NCI-H187 treated with DMSO at 0.1 percent for 48 hours (cell line): Measurements from ENCODE around the gene HMGCS2.
"Not testable (repeated sequence)": the region's sequence is repeated elsewhere in the genome, so short reads cannot be mapped to it uniquely, and the experiment has no call there.

Source experiments
- DNase-seq: peaks from one replicate; lab custom pipeline; 2025; lab: John Stamatoyannopoulos, UW

The HMGCS2 gene

DNA sequence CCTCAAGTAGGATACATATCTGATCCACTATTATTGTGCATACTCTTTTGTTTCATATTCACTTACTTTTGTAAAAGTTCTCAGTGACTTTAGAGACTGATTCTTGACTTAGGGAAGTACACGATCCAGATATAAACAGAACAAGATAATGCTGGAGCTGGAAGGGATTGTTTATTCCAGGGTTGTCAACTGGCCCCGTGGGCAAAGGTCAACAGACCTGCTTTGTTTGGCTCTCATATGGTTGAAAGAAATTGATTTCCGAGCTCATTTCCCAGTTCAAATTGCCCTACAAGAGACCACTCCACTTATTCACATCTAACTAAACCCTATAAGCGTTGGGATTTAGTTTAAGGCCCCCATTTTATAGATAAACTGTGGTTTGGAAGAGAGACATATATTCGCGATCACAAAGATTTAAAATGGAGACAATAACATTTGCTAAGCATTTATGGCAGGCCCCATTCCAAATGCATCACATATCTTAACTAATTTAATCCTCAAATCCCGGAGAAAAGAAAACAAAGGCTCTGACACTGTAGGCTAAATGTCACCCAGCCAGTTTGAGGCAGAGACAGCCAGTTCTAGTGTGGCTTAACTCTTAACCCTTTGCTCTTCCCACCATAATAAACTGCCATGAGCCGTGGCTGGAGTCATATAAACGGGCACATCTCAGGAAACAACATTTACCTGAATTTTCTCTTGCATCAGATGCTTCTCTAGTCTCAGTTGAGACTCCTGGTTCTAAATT lies 21.9 kb upstream of the HMGCS2 start:
- no peak for DNase-seq

DNA sequence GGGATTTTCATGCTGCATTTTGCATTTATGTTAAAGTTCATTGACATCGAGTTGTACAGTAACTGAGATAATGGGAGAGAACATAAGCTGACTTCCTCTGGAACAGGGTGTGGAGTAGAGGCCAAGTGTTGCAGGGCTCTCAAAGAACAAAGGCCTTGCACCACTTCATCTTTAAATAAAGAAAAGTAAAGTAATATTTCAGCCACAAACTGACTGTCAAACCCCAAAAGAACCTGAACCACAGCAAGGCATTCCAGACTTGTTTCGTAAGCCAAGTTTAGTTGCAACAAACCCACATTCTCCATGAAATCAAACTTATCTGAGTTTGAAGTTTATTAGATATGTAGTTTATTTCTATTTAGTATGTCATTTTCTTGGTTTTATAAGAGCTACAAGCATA lies 19.1 kb upstream of the HMGCS2 start:
- no peak for DNase-seq

DNA sequence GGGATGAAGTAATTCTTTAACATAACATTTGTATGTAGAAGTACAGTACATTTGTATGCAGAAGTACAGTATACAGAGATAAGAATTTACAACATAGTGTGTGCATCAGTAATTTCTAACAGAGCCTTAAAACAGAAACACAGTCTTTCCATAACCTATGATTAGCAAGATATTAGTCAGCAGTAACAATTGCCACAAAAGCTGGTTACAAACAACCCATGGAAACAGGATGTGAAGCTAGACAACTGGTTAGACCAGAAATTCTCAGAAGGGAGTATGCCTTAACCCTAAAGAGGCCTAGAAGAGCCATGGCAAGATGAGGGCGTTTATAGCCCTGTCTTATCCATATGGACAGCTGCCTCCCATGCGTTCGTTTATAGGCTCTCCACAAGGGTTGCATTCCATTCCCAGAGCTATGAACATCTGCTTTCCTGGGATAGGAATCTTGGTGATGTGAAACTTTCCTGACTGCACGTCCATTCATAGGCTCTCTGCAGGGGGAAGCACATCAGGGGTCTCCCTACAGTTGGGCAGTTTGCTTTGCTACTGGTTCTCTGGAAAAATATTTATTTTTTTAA lies 17.9 kb upstream of the HMGCS2 start:
- not testable (repeated sequence) for DNase-seq

DNA sequence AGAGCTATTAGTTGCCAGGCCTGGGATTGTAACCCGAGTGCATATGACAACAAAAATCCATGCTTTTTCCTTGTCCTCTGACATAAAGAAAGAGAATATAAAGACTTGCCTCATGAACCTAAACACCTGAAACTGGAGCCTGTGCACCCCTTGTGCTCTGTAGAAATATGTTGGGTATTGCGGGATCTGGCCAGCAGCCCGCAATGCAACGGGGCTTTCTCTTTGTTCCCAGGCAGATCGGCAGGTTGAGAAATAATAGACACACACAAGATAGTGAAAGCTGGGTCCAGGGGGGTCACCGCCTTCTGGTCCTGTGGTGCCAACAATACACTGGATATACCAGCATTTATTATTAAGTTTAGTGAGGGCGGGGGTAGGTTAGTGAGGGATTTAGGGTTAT lies 17.3 kb upstream of the HMGCS2 start:
- DNase-seq = not testable (repeated sequence)

DNA sequence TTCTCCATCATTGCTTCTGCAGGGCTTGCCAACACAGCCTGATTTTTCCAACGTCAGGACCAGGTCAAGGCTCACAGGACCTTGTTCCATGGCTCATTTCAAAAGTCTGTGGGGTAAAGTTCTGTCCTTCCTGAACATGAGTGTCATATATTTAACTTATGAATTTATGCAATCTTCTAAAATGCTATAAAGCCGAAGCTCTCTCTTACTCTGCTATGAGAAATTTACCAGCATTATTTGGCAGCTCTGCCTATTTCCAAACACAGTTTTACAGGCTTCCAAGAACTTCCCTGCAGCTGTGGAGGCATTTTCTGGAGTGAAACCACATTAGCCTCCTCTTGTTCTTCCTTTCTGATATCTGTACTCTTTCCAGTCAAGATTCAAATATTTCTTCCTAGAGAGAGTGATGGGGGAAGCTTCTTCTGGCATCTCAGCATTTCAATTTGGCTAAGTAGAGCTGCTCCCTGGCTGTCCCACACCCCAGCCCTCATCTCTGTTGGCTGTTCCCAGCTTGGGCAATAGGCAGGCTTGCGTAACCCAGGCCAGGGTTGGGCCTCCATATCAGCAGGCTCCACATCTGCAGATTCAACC lies 15.6 kb upstream of the HMGCS2 start:
- no peak for DNase-seq

DNA sequence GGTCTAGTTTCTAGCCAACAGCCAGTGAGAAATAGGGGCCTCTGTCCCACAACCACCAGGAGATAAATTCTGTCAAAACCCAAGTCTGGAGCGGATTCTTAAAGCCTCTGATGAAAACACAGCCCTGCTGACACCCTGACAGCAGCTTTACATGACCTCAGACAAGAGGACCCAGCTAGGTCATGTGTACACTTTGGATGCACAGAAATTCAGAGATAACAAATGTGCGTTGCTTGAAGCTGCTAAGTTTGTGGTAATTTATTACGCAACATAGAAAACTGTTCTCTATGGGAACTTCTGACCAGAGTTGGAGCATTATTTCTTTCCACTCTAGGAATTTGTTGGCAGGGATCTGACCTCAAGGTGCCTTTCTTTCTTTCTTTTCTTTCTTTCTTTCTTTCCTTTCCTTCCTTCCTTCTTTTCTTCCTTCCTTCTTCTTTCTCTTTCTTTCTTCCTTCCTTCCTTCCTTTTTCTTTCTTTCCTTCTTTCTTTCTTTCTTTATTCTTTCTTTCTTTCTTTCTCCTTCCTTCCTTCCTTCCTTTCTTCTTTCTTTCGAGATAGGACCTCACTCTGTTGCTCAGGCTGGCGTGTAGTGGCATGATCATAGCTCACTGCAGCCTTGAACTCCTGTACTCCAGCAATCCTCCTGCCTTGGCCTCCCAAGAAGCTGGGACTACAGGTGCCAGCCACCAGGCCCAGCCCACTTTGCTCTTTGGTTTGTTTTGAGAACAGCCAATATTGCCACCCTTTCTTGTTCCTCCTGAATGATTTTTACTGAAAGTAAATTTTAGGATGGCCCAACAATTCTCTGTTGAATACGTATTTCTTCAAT lies 14.9 kb upstream of the HMGCS2 start:
- no peak for DNase-seq

DNA sequence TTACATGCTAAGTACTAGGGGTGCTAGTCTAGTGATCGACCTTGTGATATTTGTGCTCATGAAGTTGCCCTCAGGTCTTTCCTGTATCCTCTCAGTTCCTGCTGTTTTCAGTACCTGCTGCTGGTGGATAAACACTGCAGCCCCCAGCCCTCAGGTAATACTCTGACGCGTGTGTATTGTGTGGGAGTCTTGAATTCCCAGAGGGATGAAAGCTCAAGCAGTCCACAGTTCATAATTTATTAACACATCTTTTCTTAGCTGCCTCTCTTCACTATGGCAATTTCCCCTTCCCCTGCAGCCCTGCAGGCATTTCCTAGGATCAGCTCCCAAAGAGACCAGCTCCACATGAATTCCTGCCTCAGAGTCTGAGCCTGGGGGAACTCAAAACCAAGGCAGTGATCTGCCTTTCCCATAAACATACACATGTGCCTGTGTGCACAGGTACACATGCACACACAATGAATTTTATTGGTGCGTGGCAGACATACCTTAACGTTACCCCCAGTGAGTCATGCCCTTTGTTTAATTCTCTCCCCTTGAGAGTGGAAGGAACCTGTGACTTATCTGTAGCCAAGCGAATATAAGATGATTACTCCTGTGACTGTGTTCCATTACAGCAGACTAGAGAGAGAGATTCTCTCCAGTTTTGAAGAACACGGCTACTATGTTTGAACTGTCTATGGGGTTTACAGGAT lies 14.1 kb upstream of the HMGCS2 start:
- no peak for DNase-seq

DNA sequence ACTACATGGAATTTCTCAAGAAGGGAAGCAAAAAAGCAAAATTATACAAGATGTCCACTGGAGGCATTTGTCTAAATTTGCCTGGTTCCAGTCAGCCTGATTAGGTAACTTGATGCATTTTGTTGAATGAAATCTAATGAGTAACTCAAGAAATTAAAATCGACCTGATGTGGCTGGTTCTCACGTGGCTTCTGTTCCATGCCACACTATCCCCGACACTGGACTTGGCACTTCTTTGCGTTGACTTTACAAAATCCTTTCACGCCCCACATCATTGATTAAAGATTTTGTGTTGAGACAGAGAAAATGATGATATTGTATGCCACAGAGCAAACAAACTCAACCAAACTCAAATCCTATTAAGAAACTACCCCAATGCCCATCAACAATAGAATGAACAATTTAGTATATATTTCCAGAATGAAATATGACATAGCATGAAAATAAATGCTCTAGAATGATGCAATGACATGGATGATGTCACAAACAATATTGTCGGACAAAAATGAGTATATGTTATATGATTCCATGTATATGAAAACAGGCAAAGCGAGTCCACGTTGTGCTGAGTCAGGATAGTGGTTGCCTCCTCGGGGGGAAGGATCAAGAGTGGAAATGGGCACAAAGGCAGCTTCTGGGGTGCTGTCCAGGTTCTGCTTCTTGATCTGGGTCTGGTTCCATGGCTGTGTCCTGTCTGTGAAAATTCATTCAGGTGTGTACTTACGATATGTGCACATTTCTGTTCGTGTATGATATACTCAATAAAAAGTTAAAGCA lies 12.9 kb upstream of the HMGCS2 start:
- no peak for DNase-seq

DNA sequence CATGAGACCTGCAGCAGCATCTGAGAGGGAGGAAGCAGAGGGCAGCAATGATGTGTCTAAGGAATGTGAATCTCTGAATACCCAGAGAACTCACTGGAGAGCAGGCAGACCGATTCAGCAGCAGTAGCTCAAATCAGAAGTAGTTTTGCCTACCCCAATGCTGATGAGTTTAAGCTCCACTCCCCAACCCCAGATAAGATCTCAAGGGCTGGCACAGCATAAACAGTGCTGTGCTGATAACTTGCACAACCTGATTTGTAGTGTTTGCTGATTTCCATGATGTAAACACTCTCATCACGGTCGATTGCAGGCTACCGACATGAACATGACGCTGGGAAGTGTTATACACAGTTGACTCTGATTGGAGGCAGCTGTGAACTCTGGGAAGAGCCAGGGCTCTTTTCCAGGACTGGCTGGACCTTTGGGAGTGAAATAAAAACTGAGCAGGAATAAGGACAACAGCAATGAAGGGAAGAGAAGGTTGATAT lies 11.2 kb upstream of the HMGCS2 start:
- peak; percentile 14 for DNase-seq

DNA sequence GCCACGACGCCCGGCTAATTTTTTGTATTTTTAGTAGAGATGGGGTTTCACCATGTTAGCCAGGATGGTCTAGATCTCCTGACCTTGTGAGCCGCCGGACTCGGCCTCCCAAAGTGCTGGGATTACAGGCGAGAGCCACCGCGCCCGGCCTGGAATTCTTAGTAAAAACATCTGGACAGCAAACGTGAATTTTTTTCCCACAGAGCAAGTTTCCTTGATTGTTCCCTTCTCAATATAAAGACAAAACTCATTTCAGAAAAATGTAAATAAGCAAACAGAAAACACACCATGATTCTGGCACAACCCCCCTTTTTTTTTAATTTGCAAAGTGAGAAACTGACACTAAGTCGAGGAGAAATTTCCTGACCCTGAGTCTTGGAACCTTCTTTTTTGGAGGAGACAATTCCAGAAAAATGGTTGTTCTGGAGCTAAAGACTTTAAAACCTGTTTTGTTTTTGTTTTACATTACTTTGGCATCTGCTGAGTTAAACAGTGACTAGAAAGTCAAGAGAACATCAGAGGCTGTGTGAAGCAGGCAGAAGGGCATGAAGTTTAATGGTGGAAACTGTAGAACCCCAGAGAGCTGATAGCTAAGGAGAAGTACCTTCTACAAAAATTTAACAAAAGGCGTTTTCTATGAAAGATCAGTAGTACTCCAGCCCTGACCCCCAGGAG lies 10.3 kb upstream of the HMGCS2 start:
- DNase-seq = no peak

DNA sequence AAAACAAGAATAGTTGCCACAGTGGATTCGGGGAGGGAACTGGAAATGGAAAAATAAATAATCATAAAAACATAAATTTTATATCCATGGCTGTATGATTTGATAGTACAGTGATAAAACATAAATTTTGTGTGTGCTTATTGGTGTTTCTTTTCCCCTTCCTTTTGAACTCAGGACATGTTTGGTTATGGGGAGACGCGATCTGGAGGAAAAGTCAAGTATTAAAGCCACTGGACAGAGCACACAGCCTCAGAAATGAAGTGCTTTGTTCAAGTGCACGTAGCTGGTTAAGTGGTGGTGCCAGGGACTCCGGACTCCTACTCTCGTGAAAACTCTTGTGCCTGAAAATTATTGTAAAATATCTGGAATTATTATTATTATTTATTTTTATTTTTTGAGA lies 9.7 kb upstream of the HMGCS2 start:
- no peak for DNase-seq

DNA sequence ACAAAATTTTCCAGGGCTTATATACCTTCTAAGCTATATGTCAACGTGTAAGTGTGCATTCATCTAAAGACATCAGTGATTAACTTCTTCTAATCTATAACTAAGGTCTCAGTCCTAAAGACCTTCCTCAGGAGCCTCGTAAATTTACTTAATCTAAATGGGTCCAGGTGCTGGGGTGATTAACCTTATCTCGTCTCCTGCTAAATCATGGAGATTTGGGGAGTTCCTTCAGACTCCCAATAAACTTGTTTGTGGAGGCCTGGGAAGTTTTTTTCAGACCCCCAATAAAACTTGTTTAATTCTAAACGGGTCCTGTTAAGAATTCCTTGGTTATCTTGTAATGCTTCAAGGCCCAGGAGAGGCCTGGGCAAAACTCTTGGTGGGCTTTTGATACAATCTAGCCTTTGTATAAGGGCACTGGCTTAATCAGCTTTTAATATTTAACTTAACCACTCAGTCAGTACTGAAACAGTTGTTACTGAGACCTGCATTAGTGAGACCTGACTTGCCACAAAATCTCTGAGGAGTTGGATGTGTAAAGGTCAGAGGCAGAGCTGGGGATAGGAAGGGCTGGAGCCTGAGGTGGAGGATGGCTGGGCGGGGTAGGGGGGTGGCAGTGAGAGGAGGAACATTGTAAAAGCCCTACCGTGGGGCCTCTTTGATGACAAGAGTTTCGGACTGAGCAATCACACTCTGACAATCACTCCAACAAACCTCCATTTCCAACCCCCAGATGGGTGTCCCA lies 6.2 kb upstream of the HMGCS2 start:
- no peak for DNase-seq

DNA sequence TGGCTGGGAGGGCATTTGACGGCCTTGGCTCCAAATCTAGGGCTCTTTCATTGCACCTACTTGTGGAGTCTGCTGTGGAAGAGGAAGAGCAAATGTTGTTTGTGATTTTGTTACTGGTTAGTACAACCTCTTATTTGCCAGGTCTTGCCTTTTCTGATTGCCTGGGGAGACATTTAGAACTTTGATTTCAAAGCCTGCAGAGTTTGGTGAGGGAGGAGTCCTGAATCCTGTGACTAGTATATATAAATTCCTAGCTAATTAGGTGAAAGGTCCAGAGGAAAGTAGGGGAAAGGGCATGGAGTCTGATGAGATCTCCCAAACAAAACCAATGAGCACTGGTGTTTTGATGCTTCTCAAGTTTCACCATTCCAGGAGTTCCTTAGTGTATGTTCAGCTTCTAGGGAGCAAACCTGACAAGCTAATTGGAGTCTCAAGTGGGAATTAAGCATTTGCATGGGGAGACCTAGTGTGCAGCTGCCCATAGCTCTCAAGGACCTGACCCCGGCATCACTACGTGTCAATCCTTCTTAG lies 5.1 kb upstream of the HMGCS2 start:
- no peak for DNase-seq

DNA sequence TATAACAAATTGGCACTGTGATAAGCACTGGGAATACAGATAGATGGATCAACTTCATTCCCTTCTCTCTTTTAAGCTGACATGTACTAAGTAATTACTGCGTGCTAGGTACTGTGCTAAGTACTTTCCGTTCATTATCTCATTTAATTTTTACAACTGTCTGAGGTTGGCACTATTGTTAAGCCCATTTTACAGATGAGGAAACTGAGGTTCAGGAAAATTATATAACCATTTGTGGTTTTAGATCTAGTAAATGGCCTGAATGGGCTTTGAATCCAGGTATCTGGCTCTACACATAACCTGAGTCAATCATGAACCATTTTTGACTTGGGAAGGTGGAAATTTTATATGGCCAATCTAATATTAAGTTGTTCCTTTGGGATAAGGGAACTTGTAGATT lies 3.6 kb upstream of the HMGCS2 start:
- no peak for DNase-seq

DNA sequence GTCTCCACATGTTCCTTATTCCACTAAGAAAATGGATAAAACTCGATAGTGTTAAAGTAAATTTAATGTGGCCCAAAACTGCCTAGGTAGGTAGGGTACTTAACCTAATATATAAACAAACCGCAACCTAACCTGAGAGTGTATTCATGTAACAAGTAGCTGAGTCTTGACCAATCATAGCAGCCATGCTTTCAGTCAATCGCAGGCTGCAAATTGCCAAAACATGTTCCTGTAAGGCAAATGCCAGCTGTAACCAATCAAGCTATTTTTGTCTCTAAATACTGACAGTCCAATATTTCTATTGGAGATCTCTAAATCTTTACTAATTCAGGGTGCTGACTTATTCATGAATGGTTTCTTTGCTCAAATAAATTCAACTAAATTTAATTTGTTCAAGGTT lies 3.1 kb upstream of the HMGCS2 start:
- DNase-seq = no peak

DNA sequence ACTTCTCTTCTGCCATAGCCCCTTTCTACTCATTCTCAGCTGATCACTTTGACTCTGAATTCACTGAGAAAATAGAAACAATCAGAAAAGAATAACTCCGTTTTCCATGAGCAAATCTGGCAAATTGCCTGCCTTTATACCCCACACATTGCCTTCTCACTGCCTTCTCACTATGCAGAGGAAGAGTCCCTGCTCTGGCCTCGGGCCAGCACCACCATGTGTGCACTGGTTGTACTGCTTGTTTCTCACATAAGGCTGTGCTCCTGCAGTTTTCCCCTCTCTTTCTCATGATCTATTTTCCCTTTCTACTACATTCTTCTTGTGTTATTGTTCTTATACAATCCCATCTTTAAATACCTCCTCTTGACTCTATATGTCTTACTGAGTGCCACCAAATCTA lies 2.3 kb upstream of the HMGCS2 start:
- no peak for DNase-seq

DNA sequence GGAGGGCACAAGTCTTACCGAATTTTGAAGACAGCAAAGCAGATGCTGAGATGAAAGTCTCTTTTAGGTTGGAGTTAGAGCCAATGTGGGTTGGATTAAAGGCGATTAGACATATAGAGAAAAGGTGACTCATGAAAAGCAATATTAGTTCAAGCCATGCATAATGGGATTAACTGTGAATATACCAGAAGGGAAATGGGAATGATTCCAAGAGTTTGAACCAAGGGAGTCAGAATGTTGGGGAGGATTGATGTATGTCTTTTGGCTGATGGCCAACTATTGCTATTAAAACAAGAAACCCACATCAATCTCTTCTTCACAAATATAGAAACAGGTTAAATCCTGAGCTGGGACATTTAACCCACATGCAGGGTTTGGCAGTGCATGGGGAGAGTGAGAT lies 1.2 kb downstream of the HMGCS2 start:
- no peak for DNase-seq

DNA sequence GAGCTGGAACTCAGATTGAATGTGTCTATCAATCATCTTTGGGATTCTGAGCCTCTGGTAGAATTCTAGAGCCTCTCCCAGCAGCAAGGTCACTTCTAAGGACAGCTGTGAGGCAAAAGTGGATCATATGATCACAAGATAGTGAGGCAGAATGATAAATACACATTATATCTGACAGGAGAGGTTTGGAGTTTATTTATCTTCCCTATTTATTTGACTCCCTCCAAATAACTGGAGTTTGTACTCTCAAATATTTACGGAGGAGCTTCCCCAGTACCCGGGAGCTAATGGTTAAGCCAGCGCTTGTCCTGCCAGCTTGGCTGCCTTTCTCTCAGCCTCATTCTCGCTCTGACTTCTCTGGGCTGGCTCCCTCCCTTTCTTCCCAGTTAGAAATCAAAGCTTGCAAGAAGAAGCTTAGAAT lies 2.3 kb downstream of the HMGCS2 start:
- DNase-seq = no peak

DNA sequence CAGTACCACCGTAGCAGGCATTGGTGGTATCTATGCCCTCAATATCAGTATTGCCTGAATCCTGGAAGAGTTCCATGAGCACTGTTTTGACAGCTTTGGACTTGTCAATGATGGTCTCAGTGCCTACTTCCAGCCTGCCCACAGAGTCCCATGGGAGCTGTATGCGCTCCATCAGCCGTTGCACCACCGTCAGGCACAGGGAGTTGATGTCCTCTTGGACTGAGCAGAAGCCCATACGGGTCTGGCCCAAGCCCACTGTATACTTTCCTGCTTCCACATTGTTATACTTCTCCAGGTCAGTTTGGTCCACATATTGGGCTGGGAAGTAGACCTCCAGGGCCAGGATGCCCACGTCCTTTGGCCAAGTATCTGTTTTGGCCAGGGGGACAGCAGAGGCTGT lies 4.5 kb downstream of the HMGCS2 start:
- no peak for DNase-seq

DNA sequence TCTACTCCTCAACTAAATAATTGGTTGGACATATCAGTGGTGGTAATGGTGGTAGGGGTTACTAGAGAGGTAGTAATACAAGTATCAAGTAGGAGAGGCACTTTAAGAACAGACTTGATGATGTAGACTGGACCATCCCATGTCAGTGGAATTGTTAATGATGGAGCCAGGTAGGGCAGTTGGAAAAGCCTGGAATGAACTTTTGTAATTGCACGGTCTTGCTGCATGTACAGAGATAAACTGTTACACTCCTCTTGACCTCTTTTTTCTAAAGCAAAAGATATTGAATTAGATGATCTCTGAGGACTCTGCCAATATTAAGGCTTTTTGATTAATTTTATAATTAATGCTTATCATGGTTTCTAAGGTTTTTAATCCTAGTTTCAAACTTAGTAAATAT lies 5.8 kb downstream of the HMGCS2 start:
- no peak for DNase-seq
